Midbrain (tissue), 1 donor: ENCODE results near the gene DCC.
"Not testable (repeated sequence)": the region's sequence is repeated elsewhere in the genome, so short reads cannot be mapped to it uniquely, and the experiment has no call there.

Experiments used
- DNase-seq: peaks from one replicate; lab custom pipeline; 2025; lab: John Stamatoyannopoulos, UW

DCC gene

GRCh38 chr18:53511725-53512124 is 1171.7 kb downstream of the DCC start:
- DNase-seq, result not testable (repeated sequence)

GRCh38 chr18:53521068-53521467 is 1181.1 kb downstream of the DCC start:
- no peak for DNase-seq

GRCh38 chr18:53526101-53526870 is 1186.3 kb downstream of the DCC start:
- DNase-seq, result no peak

- DNase-seq, result no peak
Measured at GRCh38 chr18:53527365-53527764, 1187.4 kb downstream of the DCC start.

- no peak for DNase-seq
Measured at GRCh38 chr18:53531187-53531586, 1191.2 kb downstream of the DCC start.

- DNase-seq, result no peak
Measured at GRCh38 chr18:53531896-53532295, 1191.9 kb downstream of the DCC start.

GRCh38 chr18:53534203-53534602 is 1194.2 kb downstream of the DCC start:
- peak; percentile 26 for DNase-seq

GRCh38 chr18:53534695-53535094 is 1194.7 kb downstream of the DCC start:
- peak; percentile 82 for DNase-seq

GRCh38 chr18:53536908-53537307 is 1196.9 kb downstream of the DCC start:
- no peak for DNase-seq

GRCh38 chr18:53541924-53542323 is 1201.9 kb downstream of the DCC start:
- DNase-seq, result no peak

GRCh38 chr18:53543711-53544110 is 1203.7 kb downstream of the DCC start:
- no peak for DNase-seq

- DNase-seq, result no peak
Measured at GRCh38 chr18:53544917-53545316, 1204.9 kb downstream of the DCC start.

- no peak for DNase-seq
Measured at GRCh38 chr18:53551868-53552426, 1212.0 kb downstream of the DCC start.

GRCh38 chr18:53553030-53553429 is 1213.0 kb downstream of the DCC start:
- DNase-seq, result no peak

GRCh38 chr18:53556450-53556849 is 1216.5 kb downstream of the DCC start:
- DNase-seq, result no peak

- no peak for DNase-seq
Measured at GRCh38 chr18:53560546-53560945, 1220.5 kb downstream of the DCC start.

GRCh38 chr18:53566626-53567025 is 1226.6 kb downstream of the DCC start:
- DNase-seq, result no peak

GRCh38 chr18:53567929-53568574 is 1228.1 kb downstream of the DCC start:
- peak; percentile 42 for DNase-seq
